ENCODE measurements around the gene HSPG2.

DNA sequence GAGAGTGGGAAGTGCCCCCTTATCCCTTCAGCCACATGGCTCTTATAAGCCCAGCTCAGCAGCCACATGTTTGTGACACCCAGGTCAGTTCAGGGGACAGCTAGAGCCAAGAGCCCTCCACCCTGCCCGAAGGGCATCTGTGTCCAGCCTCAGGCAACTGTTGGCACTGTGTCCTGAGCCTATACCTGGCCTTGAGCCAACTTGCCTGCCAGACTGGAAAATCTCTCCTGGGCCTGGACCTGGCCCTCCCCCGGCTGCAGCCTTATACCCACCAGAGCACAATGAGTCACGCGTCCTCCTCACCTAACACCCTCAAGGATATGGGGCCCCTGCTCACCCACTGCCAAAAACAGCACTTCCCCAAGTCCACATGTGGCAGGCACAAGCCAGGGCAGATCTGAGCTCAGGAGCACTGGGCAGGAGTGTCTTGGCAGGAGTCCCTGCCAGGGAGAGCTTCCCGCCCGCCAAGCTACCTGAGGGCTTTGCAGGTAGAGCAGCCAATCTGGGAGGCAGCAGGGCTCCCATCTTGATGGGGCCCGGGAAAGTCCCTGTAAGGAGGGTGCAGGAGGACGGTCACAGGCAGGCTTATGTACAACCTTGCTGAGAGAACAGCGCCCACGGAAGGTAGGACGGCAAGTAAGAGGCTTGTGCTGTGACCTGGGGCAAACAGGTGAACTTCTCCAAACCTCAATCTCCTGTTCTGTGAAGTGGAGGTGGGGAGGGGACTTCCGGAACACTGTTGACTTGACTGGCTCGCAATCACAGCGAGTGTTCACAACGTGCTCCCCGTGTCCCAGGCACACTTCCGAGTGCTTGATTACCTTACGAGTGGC, 19.8 kb upstream of the HSPG2 start:
- no peak for TF ChIP-seq SMC3 (conservative IDR thresholded peaks at IDR 0.05; ENCODE audit: poor library complexity)
- no peak for TF ChIP-seq CTCF (IDR thresholded peaks at IDR 0.05; ENCODE audit: poor library complexity, severe bottlenecking)
- no peak for TF ChIP-seq REST (IDR thresholded peaks at IDR 0.05; ENCODE audit: borderline replicate concordance)
- TF ChIP-seq EP300 (conservative IDR thresholded peaks at IDR 0.05; ENCODE audit: poor library complexity, severe bottlenecking) = no peak
- TF ChIP-seq MXI1 (conservative IDR thresholded peaks at IDR 0.05; ENCODE audit: poor library complexity, severe bottlenecking) = no peak
- TF ChIP-seq RAD21 (conservative IDR thresholded peaks at IDR 0.05) = no peak

Measured in neural cell (in vitro differentiated cells).